ENCODE results near the gene BOLA2.
"Not testable (repeated sequence)": the region's sequence is repeated elsewhere in the genome, so short reads cannot be mapped to it uniquely, and the experiment has no call there.

The BOLA2 gene
- 0 reads per million in 18 experiments for total RNA-seq

DNA sequence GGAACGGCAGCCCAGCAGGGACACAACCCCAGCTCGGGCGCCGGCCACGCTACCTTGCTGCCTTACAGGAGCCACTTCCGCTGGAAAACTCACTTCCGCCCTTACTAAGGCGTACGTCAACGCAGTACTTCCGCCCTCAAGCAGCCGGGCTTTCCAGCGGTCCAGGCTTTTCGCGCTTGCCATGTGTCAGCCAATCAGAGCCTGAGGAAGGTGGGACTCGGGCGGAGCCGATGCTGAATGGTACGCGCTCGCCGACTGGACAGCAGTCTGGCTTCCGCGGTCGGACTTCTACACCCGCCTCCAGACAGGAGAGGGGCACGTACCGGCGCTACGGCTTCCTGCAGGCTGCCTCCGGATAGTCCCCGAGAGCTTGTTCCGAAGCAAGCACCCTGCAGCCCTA lies at the start of gene BOLA2, which contains the start of gene SLX1B:
TSS of gene BOLA2 (minus strand) at position 83 of the 400 bp plus-strand sequence. CDS start 98 bp downstream, outside the sequence.
TSS of gene SLX1B (plus strand) at position 265 of the 400 bp plus-strand sequence.
- DNase-seq, result not testable (repeated sequence)

DNA sequence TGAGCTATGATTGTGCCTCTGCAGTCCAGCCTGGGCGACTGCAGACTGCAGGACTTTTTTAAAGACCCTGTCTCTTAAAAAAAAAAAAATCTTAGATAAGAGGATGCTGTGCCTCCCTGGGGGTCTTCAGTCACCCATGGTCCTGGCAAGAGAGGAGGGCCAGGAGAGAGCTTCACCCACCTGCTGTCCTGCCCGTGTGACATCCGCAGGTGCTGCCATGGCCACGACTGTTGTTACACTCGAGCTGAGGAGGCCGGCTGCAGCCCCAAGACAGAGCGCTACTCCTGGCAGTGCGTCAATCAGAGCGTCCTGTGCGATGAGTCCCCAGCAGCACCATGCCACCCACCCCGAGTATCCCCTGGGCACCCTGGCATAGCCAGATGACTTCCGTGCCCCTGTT lies 28.1 kb upstream of the BOLA2 start:
- DNase-seq, result not testable (repeated sequence)

DNA sequence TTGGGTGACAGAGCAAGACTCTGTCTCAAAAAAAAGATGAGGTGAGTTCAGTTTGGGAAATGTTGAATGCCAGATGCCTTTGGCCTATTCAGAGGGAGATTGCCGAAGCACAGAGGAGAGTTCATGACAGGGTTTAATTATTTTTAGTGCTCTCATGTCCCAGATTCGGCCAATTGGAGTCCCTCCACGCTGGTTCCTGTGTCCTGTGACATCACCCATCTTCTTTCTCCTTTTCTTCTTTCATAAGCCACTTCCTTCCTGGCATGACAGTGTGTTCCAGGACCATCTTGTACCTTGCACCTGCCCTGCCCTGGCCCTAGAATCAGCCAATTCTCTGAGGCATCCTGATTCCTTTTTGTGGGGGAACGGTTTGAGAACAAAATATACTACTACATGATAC lies 17.9 kb upstream of the BOLA2 start:
- DNase-seq, result not testable (repeated sequence)

DNA sequence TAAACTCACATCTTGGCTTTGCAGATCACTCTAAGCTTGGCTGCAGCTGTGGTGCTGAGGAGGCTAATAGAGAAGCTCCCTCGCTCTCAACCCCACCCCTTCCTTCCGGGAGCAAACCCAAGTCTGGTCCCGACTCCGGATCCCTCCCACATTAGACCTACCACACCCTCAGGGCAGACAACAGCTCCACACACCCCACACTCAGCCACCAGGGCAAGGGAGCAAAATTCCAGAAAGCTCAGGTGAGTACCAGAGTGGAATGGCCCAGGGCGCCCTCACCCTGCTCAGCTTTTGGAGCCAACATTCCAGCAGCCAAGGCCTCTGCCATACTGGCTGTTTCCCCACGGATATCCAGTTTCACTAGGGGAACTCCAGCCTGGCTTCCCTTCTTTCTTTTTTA lies 15.5 kb upstream of the BOLA2 start:
- DNase-seq, result not testable (repeated sequence)

DNA sequence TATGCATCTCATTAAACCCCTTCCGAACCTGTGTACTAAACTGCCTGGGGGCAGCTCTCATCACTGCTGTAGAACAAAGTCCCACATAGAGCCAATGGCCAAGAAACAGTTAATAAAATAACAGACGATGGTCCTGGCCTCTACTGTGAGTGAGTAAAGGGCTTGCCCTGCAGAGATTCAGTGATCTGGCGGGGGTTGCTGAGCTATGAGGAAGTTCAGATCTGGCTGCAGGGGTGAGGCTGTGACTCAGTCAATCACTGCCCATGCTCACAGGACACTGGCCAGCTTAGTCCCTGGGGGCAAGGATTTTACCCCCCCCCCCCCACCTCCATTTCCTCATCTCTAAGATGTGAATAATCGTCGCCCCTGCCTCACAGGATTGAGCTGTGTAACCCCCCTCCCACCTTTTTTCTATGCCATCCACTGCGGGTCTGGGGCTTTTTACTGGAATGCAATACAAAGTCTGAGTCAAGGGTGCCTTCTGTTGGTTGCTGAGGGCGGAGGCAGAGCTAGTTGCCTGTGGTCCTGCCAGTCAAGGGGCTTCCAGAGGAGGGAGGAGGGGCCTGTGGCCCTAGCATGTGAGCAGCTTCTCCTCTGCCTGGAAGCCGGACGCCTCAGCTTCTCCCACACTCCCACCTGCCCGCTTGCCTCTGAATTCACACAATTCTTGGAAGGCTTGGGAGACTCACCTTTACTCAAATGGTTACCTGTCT lies 13.7 kb upstream of the BOLA2 start:
- DNase-seq, result not testable (repeated sequence)

DNA sequence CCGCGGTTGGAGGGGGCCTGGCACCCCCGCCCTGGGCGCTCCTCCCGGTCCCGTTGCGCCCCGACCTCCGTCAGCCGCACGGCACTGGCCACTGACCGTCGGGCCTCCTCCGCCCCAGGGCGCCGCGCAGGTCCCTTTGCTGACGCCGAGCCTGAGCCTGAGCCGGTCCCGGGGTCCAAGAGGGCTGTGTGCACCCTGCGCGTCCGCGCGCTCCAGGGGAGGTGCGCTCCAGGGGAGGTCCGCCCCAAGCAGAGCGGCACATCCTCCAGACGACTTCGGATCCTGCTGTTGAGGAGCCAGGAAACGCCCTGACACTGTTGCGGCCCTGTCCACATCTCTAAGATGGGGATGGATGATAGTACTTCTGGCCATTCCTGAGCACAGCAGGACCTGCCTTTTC lies 12.8 kb upstream of the BOLA2 start:
- not testable (repeated sequence) for DNase-seq

DNA sequence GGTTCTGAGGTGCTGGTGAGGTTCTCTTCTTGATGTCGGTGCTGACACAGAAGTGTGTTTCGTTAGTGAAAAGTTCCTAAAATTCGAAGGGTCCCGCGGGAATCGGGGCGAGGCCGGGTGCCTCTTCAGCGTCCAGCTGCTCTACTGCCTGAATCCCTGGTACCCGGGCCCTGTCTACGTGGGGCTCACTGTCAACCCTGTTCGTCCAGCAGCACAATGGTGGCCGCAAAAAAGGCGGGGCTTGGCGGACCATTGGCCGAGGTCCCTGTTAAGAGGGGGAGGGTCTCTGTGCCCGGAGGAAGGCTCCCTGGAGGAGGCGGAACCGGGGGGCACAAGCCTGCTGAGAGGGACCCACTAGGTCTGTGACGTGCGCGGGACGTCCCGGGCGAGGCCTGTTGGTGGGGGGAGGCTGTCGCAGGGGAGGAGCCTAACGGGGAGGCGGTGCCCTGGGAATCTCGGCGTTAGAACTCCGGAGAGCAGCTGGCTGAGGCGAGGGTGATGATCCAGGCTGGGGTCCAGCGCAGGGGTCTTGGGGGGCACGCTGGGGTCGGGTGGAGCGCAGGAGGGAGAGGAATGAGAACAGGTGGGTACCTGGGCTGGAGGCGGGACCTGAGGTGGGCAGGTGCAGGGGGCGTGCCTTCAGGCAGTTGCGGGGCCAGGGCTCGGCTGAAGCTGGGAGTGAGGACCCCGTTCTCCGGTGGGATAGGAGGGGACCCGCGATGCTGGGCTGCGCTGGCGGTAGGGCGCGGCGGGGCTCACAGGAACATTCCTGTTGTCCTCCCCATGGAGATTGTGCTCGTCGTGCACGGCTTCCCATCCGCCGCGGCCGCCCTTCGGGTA lies 12.1 kb upstream of the BOLA2 start:
- DNase-seq, result not testable (repeated sequence)

DNA sequence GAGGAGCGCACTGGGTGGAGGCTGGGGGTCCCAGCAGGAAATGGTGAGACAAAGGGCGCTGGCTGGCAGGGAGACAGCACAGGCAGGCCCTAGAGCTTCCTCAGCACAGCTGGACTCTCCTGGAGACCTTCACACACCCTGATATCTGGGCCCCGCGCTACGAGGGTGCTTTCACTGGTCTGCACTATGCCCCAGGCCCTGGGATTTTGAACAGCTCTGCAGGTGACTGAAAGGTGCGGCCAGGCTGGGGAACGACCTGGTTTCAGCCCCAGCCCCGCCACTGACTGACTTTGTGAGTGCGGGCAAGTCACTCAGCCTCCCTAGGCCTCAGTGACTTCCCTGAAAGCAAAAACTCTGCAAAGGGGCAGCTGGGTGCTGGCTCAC lies 6.5 kb upstream of the BOLA2 start:
- not testable (repeated sequence) for DNase-seq

DNA sequence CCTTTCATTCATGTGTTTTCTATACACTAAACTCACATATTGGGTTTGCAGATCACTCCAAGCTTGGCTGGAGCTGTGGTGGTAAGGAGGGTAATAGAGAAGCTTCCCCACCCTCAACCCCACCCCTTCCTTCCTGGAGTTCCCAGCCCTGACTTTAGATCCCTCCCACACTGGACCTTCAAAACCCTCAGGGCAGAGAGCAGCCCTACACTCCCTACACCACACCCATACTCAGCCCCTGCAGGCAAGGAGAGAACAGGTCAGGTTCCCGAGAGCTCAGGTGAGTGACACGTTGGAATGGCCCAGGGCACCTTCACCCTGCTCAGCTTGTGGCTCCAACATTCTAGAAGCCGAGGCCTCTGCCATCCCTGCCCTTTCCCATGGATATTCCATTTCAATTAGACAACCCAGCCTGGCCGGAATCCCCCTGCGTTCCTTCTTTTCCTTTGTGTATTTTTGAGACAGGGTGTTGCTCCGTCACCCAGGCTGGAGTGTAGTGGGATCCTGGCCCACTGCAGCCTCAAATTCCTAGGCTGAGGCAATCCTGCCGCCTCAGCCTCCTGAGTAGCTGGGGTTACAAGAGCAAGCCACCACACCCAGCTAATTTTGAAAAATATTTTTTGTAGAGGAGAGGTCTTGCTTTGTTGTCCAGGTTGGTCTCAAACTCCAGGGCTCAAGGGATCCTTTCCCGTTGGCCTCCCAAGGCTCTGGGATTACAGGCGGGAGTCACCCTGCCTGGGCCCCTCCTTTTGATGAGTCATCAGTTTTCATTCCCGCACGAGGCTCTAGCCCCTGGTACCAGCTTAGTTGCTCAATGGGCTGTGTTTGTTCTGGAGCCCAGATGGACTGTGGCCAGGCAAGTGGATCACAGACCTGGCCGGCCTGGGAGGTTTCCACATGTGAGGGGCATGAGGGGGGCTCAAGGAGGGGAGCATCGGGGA lies 5.8 kb upstream of the BOLA2 start, which contains the start of gene SULT1A4:
TSS of gene SULT1A4 (plus strand) at position 208 of the 941 bp plus-strand sequence. CDS start 1,473 bp downstream, outside the sequence.
- not testable (repeated sequence) for DNase-seq

DNA sequence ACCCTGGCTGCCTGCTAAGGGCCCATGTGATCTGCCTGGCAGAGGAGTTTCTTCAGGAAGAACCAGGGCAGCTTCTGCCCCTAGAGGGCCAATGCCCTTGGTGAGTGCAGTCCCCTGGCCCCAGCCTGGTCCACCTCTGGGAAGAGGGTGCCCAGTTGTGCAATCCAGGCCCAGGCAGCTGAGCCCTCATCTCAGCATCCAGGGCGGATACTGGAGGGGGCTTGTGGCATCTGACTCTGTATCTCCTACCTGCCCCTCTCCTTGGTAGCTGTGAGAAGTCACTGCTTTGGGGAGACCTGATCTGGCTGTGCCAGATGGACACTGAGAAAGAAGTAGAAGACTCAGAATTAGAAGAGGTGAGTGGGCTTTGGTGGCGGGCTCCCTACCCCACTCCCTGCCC lies 3.5 kb upstream of the BOLA2 start:
- not testable (repeated sequence) for DNase-seq

DNA sequence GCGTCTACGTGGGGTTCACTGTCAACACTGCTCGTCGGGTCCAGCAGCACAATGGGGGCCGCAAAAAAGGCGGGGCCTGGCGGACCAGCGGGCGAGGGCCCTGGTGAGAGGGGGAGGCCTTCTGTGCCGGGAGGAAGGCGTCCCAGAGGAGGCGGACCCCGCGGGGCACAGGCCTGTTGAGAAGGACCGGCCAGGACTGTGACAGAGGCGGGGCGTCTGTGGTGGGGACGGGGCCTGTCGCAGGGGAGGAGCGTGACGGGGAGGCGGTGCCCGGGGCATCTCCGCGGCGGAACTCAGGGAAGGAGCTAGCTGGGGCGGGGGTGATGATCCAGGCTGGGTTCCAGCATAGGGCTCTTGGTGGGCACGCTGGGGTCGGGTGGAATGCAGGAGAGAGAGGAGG lies 677 bp upstream of the BOLA2 start:
- not testable (repeated sequence) for DNase-seq

DNA sequence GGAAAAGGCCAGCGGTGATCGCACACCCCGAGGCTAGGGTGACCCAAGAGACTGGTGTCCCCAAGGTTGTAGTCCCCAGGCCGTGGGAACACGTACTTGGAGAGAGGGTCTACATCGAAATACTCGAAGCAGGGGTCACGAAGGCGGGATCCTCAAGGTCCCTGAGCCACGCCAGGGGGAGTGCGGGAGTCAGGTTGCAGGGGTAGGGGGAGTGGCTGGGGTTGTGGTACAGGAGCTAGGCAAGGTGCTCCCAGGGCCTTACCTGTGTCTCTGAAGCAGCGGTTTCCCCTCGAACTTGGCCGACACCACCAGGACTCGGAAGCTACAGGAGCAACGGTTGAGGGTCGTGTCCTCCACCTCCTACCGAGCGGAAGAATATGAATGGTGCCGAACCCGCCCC lies 397 bp downstream of the BOLA2 start:
- DNase-seq, result not testable (repeated sequence)

DNA sequence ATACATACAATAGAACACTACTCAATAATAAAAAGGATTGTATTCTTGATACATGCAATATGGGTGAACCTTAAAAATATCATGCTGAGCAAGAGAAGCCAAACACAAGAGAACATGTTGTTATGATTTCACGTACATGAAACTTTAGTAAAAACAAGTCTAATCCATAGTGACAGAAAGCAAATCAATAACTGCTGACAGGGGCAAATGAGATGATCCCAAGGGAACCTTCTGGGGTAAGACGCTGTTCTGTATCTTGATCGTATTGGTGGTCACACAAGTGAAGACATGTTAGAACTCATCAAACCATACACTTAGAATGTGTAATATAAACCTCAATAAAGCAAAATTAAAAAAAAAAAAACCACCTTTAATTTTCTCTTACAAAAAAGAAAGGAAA lies 28.8 kb downstream of the BOLA2 start:
- not testable (repeated sequence) for DNase-seq

DNA sequence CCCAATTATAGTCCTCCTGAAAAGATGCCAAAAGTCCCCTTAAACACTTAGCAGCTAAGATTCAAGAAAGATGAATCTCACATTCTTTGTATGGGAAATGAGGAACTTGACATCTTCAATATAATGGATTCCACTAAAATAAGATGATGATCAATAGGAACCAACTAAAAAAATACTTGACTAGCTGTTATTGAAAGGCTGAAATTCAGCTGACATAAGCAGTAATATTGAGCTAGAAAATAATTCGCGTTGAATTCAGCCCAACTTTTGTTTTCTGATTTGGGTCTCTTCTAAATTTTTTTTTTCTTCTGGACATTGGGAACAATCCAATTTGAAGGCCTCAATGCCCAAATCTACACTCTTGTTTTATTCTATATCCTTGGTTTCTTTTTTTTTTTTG lies 30.6 kb downstream of the BOLA2 start:
- not testable (repeated sequence) for DNase-seq

DNA sequence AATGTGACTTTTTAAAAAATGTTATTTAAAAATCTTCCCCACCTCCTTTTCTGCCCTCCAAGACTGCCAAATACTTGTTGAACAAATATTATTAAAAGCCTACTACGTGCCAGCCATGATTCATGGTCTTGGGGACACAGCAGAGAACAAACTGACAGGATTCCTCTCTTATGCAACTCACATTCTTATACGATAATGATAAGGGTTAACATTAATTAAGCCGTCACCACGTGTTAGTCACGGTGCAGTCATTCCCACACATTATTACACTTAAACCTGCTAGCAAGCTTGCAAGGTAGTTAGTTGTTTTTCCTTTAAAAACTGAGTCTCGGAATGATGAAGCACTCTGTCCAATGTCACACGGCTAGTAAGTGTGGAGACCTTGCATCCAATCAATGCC lies 48.9 kb downstream of the BOLA2 start:
- not testable (repeated sequence) for DNase-seq
